Kidney (tissue), 14 donors: Measurements from ENCODE around the gene INO80B. TPM values are rescaled to one million over a fixed set of nuclear protein-coding genes. Genes with fewer than 3 reads are reported as not detected.

Source experiments
- DNase-seq, 5 donors: peaks; one replicate each; pipeline ENCODE4 v3.0.0-alpha.2; 2013 to 2020
- FAIRE-seq: peaks from 2 replicates; lab custom pipeline; 2012; peaks lifted over from hg19 to GRCh38; lab: Jason Lieb, UNC
- H3K27ac ChIP-seq, 2 donors: one replicate each; pipeline ENCODE4 v1.7.0; 2013; ENCODE audit warnings: low read depth in 2 of 2, low read length in 2 of 2, inconsistent platforms in 1 of 2
- H3K27me3 ChIP-seq: one replicate; pipeline ENCODE4 v1.7.1; 2013; ENCODE audit warnings: low read length, inconsistent platforms; ENCODE audit not compliant: control insufficient read depth, insufficient read depth
- H3K36me3 ChIP-seq, 3 donors: one replicate each; pipeline versions ENCODE4 v1.7.0 to v1.7.1; 2013; ENCODE audit warnings: low read length in 3 of 3, control low read depth in 1 of 3, inconsistent platforms in 1 of 3; ENCODE audit not compliant: insufficient read depth in 3 of 3, control insufficient read depth in 2 of 3
- H3K4me1 ChIP-seq, 3 donors: one replicate each; pipeline versions ENCODE4 v1.7.0 to v1.7.1; 2013; ENCODE audit warnings: low read length in 3 of 3, inconsistent platforms in 1 of 3, low read depth in 1 of 3; ENCODE audit not compliant: control insufficient read depth in 2 of 3, insufficient read depth in 2 of 3
- H3K4me3 ChIP-seq, 3 donors: one replicate each; pipeline versions ENCODE4 v1.7.0 to v1.8.1; 2013; ENCODE audit warnings: low read length in 3 of 3, control low read depth in 1 of 3, inconsistent platforms in 1 of 3
- H3K9ac ChIP-seq, 3 donors: one replicate each; pipeline versions ENCODE4 v1.7.0 to v1.7.1; 2013; ENCODE audit warnings: low read length in 3 of 3, control low read depth in 1 of 3, inconsistent platforms in 1 of 3
- H3K9me3 ChIP-seq, 3 donors: one replicate each; pipeline versions ENCODE4 v1.7.0 to v1.7.1; 2013; ENCODE audit warnings: low read length in 3 of 3, control low read depth in 1 of 3, inconsistent platforms in 1 of 3; ENCODE audit not compliant: control insufficient read depth in 2 of 3, insufficient read depth in 1 of 3
- CTCF ChIP-seq: IDR thresholded peaks from 3 replicates; pipeline ENCODE4 v1.5.1; 2012; ENCODE audit warnings: mild to moderate bottlenecking, moderate library complexity, borderline replicate concordance; ENCODE audit not compliant: insufficient read depth; ENCODE audit errors: extremely low read depth
- intact Hi-C: fragments of 100-400 bp; cut with DNase I; formaldehyde crosslinking; loops from one replicate; pipeline ENCODE4 v1.11.1; 2022
- polyA plus RNA-seq: library from polyadenylated mRNA; stranded (reverse); fragments of 350-450 nt; fragmentation: Illumina TruSeq; extraction: RNeasy Lipid Tissue Mini Kit (QIAGEN cat#74804); gene quantifications from one replicate; pipeline ENCODE4 v1.2.3, GENCODE V29; 2014; ENCODE audit warnings: low read depth, low replicate concordance; ENCODE audit not compliant: insufficient read depth
- total RNA-seq: library from RNA; stranded (reverse); fragmentation: NEBNext Ultra II Directional; extraction: Animal tissue kit (Norgen Biotek cat#: 25700); gene quantifications from one replicate; pipeline ENCODE4 v1.2.1, GENCODE V29; 2021
- donor health status: control.
- donor health status: control.
- donor health status: control.
- donor health status: control.
- donor health status: control.
- donor health status: DM: yes; HTN: yes; CAD: no.
- donor health status: Normal renal cell carcinoma (clear cell type).

Gene INO80B
- total and polyA plus RNA-seq, 2 donors from 2014 or later: 37.0 to 44.2 TPM

- Histone ChIP-seq H3K4me3 (peak overlapping the region; percentile 78 to 97 (median 96)), H3K36me3 (peaks cover 0 to 13% (median 9%) of the 10 kb centered on the region in 3 donors), H3K9ac (peak overlapping the region; percentile 68 to 98 (median 91)), H3K9me3 (no peaks in the 10 kb centered on the region), H3K27me3 (no peaks in the 10 kb centered on the region), H3K4me1 (peaks cover 0 to 2% (median 0%) of the 10 kb centered on the region in 3 donors), H3K27ac (peak overlapping the region; percentile 80 to 94)
- intact Hi-C loops: no loop called here
- DNase-seq (peak in 1 of 5 donors; percentile 32), FAIRE-seq (no peak)
- TF ChIP-seq CTCF: no peak
Observed at GRCh38 chr2:74471332-74472065, 16.6 kb downstream of the INO80B start.

GRCh38 chr2:74472086-74472944 is 17.4 kb downstream of the INO80B start, which contains the start of gene MRPL53:
Gene MRPL53, minus strand, starts transcription at chr2:74472680. Its CDS starts 20 bp downstream, at chr2:74472660.
- intact Hi-C loops: no loop called here
- H3K27ac ChIP-seq: peak within 1 kb of the TSS; percentile 80 to 94
- TF ChIP-seq CTCF: no peak
- peaks cover 0 to 13% (median 9%) of the 10 kb centered on the region in 3 donors for H3K36me3 ChIP-seq
- DNase-seq (peak; percentile 95 to 98 (median 98)), FAIRE-seq (no peak)
- peak within 1 kb of the TSS; percentile 68 to 98 (median 91) for H3K9ac ChIP-seq
- no peaks in the 10 kb centered on the region for H3K27me3 ChIP-seq
- H3K9me3 ChIP-seq: no peaks in the 10 kb centered on the region
- peak within 1 kb of the TSS; percentile 78 to 97 (median 96) for H3K4me3 ChIP-seq
- H3K4me1 ChIP-seq: peaks cover 0 to 2% (median 0%) of the 10 kb centered on the region in 3 donors

- intact Hi-C loops: no loop called here
- Histone ChIP-seq H3K27ac (peak overlapping the region; percentile 80 to 94), H3K9me3 (no peaks in the 10 kb centered on the region), H3K4me3 (peak overlapping the region; percentile 78 to 97 (median 96)), H3K27me3 (no peaks in the 10 kb centered on the region), H3K36me3 (peaks cover 0 to 13% (median 13%) of the 10 kb centered on the region in 3 donors), H3K4me1 (peaks cover 0 to 2% (median 0%) of the 10 kb centered on the region in 3 donors), H3K9ac (peak overlapping the region; percentile 62 to 98 (median 68))
- no peak for FAIRE-seq
- no peak for TF ChIP-seq CTCF
- no peak for DNase-seq
Observed at GRCh38 chr2:74472945-74473258, 18.0 kb downstream of the INO80B start.
